GM21737 (cell line): ENCODE measurements around the gene TSPAN5.
"Not testable (repeated sequence)": the region's sequence is repeated elsewhere in the genome, so short reads cannot be mapped to it uniquely, and the experiment has no call there.

Experiments used
- ATAC-seq: cut with Tn5 transposase; IDR thresholded peaks from one replicate; pipeline ENCODE4 v1.9.1; 2021; ENCODE audit warnings: mild to moderate bottlenecking, moderate library complexity; ENCODE audit not compliant: unreplicated experiment

Gene TSPAN5

DNA sequence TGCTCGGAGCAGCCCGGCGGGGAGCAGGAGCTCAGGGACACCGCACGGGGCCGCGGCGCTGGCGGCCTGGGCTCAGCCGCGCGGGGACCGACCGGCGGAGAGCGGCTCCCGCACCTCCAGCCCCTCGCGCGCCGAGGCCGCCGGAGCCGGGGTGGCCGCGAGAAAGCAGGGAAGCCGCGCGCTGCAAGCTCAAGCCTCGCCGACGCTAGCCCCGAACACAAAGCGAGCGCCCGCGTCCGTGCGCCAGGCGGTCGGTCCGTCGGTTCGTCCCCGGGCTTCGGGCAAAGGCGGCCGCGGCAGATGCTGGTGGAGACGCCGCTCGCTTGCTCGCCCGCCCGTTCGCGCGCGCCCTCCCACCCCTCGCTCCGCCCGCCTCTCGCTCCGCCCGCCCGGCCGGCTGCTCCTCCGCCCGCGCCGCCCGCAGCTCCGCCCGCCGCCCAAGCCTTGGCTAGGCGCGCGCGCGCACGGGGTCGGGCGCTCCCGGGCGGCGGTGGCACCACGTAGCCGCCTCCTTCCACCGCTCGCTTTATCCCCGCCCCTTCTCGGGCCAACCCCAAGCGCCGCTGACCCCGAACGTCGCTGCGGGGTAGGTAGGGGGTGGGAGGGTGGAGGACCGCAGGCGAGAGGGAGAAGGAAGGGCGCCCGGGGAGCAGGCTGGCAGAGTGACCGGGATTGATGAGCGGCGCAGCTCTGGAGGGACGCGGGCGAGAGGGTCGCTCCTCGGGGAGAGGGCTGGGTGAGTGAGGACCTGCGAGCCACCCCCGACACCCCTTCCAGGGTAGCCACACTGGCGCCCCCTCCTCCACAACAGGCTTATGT is at the start of gene TSPAN5:
Gene TSPAN5 (minus strand): TSS at position 325 of the 819 bp plus-strand sequence.
- ATAC-seq, result peak; percentile 69

DNA sequence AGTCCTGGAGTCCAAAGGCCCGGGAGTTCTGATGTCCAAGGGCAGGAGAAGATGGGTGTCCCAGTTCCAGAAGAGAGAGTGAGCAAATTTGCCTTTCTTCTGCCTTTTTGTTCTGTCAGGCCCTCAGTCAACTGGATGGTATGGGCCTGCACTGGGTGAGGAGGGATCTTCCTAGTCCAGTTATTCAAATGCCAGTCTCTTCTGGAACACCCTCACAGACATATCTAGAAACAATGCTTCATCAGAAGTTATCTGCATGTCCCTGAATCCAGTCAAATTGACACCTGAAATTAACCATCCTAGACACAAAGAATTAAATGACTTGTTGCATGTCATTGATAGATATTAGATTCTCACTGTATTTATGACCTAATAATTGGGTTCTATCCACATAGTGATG is 48.5 kb upstream of the TSPAN5 start:
- no peak for ATAC-seq

DNA sequence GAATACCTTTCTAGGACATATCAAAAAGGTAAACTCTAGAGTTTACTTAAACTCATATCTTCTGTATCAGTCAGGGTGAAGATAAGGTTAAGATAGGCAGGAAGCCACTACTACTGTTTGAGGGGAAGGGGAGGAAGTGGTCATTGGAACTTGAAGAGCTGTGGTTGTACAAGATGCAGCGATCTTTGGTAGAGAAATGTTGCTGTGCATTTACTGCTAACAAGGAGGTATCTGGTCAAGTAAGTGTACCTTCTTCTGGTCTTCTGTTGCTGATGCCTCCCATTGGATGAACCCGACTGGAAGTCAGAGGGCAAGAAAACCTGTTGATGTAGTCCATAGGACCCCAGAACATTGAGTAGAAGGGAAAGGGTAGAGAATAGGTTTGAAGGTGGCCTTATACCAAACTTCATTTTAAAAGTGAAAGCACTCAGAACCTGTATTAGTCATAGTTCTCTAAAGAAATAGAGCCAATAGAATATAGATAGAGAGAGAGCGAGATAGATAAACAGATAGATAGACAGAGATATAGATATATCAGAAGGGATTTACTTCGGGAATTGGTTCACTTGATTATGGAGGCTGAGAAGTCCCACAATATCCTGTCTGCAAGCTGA is 47.9 kb upstream of the TSPAN5 start:
- no peak for ATAC-seq

DNA sequence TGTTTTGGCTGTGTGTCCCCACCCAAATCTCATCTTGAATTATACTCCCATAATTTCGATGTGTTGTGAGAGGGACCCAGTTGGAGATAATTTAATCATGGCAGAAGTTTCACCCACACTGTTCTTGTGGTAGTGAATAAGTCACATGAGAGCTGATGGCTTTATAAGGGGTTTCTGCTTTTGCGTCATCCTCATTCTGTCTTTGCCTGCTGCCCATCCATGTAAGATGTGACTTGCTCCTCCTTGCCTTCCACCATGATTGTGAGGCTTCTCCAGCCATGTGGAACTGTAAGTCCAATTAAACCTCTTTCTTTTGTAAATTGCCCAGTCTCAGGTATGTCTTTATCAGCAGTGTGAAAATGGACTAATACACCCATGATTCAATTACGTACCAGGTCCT is 47.2 kb upstream of the TSPAN5 start:
- ATAC-seq, result not testable (repeated sequence)

DNA sequence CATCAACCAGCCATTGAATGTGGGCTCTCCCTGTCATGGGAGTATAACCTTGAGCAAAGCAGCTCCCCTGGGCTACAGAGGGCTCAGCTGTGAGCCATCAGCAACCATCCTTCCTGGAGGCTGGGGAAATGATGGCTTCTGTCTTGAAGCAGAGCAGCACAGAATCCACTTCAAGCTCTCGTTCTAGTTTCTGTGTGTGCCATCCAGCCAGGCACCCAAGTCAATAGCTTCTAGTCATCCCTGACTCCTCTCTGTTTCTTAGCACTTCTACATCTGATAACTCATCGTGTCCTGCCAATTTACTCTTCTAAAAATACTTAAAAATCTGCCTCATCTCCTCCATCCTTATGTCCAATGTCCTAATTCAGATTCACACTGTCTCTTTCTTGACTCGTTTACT is 42.2 kb upstream of the TSPAN5 start:
- ATAC-seq, result no peak

DNA sequence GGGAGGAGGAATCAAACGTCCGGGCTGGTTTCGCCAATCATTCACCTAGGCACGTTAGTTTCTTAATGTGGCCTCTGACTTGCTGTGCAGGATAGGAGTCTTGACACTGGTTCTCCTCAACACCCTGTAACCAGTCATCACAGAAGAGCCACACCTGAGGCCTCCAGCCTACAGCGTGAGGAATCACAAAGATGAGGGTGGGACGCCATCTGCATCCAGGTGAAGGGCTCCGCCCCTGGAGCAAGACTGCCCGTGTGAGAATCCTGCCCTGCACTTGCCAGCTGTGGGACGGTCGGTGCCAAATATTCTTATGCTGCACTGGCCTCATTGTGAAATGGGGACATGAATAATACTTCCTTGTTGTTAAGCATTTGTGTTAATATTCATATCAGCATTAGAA is 35.7 kb upstream of the TSPAN5 start:
- ATAC-seq, result no peak

DNA sequence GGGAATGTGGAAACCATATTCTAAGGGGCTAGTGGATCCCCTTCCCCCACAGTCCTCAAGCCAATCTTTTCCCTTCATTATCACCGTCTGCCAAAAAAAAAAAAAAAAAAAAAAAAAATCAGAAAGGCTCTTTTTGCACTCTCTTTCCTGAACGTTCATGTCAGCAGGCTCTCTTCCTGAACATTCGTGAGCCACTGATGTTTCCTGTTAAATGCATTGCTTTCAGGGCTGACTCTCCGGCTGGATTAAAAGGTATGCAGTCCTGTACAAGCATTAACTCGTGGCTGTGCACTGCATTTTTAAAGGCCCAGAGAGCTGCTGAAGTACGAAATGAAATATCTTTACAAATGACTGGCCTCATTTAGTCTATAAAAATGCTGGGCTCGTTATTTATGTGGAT is 34.0 kb upstream of the TSPAN5 start:
- ATAC-seq, result no peak

DNA sequence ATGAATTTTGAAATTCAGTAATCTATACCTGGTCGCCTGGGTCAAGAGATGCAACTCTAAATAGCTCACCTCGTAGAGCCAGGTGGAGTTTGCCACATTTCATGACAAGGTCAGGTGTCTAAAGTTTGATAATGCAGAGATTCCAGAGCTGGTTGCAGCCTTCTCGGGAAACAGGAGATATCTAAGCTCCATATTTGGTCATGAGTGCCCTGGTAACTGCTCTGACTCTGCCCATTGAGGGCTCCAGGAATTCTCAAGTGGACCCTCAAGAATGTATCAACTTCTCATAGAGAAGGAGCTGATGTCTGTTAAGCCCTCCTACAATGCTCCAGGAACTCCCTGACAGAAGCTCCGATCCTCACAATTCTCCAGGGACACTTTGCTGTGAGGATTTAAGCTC is 33.2 kb upstream of the TSPAN5 start:
- ATAC-seq, result no peak

DNA sequence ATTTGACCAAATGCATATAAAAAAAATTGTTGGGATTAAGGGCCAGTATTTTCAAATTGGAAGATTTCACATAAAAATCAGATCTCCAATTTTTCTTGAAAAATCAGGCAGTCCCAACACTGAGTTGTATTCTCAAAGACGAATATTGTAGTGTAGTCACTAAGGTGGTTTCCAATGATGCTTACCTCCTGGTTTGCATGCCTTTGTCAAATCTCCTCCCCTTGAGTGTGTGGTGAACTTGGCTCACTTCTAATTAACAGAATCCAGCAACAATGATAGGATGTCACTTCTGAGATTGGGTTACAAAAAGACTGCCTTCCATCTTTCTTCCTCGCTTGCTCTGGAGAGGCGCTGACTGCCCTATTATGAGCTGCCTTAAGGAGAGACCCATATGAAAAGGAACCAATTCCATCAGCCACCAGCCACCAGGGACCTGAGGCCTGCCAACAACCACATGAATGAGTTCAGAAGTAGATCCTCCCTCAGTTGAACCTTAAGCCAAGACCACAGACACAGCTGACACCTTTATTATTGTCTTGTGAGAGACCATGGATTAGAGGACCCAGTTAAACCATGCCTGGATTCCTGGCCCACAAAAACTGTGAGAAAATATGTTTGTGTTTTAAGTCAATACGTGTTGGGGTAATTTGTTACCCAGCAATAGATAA is 31.2 kb upstream of the TSPAN5 start:
- ATAC-seq, result no peak

DNA sequence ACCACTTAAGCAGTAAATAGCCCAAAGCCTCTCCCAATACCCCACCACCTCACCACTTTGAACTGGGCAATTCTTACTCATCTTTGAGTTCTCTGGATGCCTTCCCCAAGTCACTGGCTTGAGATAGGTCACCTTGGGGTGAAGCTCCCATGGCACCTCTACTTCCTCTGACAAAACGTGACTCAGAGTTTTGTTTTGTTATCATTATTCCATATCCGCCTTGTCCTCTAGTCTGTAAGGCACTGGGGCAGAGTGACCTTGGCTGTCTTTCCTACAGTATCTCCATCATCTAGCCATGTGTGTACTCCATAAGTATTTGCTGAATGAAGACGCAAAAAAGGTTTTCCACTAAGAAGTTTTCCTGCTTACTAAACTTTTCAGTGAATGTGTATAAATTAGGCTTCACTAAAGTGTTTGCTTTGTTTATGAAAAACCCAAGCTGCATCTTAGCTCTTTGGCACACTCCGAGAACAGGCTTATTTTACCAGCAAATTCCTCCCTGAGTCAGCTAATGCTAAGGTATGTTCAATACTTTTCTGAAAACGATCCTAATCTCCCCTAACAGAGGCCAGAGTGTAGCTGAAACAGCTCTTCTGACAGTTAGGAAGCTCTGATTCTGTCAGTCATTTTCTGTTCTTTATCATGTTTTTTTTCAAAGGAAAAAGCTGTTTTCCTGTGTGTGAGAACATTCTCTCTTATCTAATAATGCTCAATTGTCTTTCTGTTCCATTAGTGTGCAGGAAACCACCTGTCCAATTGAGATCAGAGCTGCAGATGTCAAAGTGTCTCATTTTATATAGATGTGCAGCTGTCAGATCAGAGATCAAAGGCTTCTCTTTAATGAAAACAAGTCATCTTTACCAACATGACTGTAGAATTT is 30.2 kb upstream of the TSPAN5 start:
- no peak for ATAC-seq

DNA sequence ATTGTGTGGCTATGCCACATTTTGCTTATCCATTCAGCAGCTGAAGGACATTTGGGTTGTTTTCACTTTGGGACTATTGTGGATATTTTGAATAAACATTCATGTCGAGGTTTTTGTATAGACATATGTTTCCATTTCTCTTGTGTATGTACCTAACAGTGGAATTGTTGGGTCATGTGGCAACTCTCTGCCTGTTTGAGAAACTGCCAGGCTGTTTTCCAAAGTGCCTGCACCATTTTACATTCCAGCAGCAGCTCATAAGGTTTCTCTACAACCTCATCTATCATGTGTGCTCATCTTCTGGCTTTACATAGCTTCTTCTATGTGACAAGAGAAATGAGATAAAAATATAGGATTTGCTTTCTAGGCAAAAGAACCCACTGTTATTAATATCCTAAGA is 29.5 kb upstream of the TSPAN5 start:
- no peak for ATAC-seq

DNA sequence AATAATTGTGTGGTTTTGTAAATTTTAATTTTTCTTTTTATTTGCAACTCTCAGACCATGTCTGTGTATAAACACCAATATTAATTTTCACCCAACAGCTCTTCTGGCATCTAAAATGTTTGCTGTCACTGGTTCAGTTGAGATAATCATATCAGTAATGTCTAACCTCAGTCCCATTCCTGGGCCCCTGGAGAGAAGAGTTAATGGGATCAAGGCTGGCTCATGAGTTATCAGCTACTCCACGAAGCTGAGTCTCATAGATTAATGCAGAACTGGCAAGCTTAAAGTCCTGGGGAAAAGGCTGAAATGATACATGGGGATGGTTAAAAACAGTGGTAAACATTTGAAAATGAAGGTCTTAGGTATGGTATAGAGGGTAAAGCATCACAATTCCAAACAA is 28.4 kb upstream of the TSPAN5 start:
- no peak for ATAC-seq

DNA sequence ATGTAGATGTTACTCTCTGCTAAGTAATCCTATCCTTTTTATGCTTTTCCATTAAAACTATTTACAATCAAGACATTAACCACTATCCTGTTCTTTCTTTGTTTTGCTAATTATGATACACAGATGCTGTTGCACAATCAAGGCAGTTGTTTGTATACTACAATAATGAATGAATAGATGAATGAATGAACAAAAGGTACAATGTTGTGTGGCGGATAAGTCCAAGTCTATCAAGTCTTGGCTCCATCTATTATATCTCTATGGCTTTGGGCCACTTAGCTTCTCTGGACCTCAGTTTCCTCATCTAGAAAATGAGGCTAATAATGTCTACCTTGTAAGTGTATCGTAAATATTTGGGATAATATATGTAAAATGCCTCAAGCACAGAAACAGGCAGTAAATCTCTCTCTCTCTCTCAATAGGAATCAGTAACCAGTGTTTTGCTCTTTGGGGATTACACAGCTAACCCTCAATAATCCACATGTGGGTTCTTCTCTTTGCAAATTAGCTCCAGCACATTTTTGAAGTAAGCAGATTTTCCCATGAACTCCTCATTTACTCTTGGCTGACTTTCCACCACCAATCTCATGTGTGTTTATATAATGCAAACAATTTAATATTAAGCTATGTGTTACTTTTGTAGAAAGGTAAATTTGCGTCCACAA is 27.8 kb upstream of the TSPAN5 start:
- no peak for ATAC-seq

DNA sequence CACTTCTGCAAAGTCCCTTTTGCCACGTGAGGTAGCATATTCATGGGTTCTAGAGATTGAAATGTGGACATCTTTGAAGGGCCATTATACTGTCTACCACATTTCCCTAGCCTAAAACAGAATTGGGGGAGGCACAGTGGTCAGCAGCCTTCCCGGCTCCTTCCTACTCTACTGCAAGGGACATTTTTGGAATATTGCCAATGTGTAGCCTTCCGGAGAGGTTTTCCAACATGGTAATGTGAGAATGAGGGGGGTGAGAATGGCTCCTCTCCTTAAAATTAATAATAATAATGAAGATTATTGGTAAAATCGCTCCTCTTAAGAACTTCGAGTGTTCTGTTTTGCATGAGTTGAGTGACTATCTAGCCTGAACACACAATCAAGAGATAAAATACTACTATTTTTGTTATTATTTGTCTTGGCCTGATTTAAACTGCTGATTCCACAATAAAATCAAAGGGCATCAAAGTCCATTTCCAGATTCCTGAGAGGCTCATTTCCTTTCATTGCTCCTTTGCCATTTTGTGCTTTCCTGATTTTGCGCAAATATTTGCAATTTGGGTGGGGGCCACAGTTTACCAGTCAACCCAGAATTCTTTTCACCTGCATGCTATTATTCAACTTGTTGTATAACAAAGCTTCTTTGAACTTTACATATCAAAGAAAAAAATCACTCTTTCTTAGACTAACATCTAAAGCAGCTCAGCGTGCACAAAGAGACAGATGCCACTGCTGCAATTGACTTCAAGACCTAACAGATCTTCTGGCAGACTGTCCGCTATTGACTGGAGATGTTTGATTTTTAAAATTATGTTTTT is 27.0 kb upstream of the TSPAN5 start:
- no peak for ATAC-seq

DNA sequence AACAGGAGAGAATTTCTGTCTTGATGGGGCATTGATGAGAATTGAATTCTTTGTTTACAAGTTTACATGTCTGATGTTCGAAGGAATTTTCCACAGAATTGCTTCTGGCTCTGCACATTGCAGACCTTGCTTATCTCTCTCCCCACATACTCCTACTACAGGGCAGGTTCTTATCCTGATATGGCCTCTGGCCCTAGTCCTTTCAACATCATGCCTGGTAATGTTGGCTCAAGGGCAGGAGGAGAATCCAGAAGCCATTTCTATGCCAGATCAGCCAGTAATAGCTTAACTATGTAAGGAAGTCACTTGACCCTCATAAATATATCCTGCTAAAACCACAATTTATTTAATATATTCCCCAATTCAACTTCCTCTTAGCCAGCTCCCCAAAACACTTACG is 24.3 kb upstream of the TSPAN5 start:
- ATAC-seq, result no peak

DNA sequence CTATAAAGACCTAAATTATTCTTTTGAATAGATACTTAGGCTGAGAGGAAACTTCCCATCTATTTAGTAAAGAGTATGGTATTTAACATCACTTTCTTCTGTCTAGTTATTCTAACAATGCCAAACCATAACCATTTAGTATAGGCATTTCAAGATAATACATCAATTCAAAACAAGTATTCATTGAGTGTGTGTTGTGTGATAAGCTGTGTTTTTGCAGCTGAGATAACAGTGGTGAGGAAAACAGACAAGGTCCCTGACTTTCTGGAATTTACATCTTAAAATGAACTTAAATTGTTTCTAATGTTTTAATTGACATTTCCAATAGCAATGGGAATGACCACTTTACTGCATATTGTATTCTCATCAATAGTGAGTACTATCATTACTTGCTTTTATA is 22.4 kb upstream of the TSPAN5 start:
- ATAC-seq, result no peak

DNA sequence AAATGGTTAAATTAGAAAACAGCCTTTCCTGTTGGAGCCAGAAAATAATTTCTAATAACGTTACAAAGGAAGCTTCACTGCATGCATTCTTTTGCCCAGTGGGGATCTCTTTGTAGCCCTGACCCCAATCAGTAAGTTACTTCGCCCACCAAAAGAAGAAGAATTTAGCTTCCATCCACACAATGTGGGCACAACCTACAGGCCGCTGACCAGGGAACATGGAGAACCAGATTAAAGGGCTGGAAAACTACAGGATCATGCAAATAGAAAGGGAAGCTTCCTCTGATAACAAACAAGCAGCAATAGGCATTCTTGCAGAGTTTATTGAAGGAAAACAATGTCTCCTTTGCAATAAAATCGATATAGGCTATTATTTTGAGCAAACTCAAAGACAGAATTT is 21.3 kb upstream of the TSPAN5 start:
- no peak for ATAC-seq

DNA sequence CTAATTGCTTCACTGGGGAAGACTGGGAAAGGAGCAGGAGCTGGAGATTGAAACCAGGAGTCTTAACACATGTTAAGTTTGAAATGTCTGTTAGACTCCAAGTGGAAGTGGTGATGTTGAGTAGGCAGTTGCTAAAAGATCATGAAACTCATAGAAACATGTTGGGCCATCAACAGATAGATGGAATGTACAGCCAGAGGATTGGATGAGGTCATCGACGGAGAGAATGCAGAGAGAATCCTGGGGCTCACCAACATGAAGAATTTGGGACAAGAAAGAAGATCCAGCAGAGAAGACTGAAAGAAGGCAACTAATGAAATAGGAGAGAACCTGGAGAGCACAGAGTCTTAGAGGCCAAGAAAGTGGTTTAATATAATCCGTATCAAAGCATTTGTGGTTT is 19.4 kb upstream of the TSPAN5 start:
- no peak for ATAC-seq

DNA sequence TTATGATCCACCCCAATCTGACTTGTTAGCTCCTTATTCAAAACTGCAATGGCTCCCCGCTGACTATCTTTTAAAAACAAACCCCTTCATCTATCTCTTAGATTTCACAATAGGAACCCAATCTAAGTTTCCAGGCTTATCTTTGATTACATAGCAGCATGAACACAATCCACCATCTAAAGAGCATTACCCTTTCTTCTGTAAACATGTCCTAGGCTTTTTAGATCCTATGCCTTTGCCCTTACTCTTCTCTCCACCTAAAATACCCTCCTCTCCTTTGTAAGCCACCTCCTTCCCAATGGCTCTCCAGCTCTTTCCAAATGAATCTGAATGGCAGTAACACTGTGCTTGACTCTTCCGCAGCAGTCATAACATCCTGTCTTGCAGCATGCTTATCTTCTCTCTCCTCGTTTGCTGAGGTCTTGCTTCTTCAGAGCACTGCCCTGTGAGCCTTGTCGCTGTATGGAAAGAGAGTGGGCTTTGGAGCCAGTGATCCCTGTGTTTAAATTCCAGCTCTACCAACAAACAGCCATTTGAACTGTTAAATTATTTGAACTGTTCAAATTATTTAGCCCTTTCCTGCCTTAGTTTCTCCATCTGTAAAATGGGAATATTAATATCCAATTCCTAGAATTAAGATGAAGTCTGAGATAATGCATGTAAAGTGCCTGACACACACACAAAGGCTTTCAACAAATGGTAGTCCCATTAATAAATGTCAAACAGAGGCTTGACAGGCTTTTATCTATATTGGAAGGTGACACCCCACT is 16.2 kb upstream of the TSPAN5 start:
- ATAC-seq, result no peak
